Erythroblast (primary cell): ENCODE measurements around the gene GRM7.

Experiments used
- GATA1 ChIP-seq: IDR thresholded peaks from 2 replicates; pipeline ENCODE4 v1.6.1; 2011; ENCODE audit warnings: low read depth, mild to moderate bottlenecking, control low read depth, low read length, moderate library complexity
- POLR2A ChIP-seq: IDR thresholded peaks from 2 replicates; pipeline ENCODE4 v1.6.1; 2011; ENCODE audit warnings: mild to moderate bottlenecking, low read length

GRCh38 chr3:7160689-7161088, 299.8 kb downstream of the GRM7 start:
- TF ChIP-seq POLR2A (no peak), GATA1 (no peak)
